CD4-positive, alpha-beta T cell treated with Interleukin-10 for 1 hour (primary cell): ENCODE measurements around the gene STEAP2.
"Not testable (repeated sequence)": the region's sequence is repeated elsewhere in the genome, so short reads cannot be mapped to it uniquely, and the experiment has no call there.

Experiments
- DNase-seq: peaks from one replicate; pipeline ENCODE4 v3.0.0-alpha.2; 2020

The STEAP2 gene

DNA sequence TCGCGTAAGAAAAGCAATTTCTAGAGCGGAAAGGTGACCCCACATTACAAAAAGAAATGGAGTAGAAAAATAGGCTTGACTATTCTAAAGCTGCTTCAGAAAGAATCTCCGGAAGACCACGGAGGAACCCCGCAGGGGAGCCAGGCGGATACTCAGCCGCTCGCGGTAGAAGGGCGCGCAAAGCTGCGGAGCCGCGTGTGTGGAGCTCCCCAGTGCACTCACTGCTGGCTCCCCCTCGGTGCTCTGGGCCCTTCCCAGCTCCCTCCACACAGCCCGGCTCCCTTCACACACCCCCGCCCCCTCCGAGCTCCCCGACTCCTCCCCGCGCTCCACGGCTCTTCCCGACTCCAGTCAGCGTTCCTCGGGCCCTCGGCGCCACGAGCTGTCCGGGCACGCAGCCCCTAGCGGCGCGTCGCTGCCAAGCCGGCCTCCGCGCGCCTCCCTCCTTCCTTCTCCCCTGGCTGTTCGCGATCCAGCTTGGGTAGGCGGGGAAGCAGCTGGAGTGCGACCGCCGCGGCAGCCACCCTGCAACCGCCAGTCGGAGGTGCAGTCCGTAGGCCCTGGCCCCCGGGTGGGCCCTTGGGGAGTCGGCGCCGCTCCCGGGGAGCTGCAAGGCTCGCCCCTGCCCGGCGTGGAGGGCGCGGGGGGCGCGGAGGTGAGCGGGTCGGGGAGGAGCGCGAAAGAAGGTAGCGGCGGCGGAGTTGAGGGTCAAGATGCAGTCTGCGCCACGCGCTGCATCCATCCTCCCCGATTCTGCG is at the start of gene STEAP2:
TSS of gene STEAP2 (plus strand) at position 350 of the 758 bp plus-strand sequence. CDS start 13,343 bp downstream, outside the sequence.
- no peak for DNase-seq

GRCh38 chr7:90163534-90163933 is 48.0 kb upstream of the STEAP2 start:
- no peak for DNase-seq

DNA sequence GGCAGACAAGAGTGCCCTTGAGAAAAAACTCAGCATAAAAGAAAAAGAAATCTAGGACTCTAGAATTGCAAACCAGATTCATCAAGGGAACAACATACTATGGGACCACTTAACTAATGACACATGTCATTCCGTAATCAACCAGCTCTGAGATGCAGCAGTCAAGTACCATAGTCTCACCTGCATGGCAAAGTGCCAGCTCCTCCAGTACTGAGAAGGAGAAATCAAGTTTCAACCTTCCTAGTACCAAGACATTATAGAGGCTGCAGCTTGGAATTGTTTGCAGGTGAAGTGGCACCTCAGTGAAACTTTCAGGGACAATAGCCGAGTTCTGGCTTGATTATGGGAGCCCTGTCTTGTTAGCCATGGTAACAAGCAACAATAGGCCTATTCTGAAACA is 45.8 kb upstream of the STEAP2 start:
- DNase-seq: no peak

GRCh38 chr7:90166153-90166552 is 45.4 kb upstream of the STEAP2 start:
- no peak for DNase-seq

GRCh38 chr7:90167361-90167760 is 44.2 kb upstream of the STEAP2 start:
- no peak for DNase-seq

- no peak for DNase-seq
Observed at GRCh38 chr7:90169891-90170290, 41.6 kb upstream of the STEAP2 start.

- no peak for DNase-seq
Observed at GRCh38 chr7:90172121-90172520, 39.4 kb upstream of the STEAP2 start.

GRCh38 chr7:90172624-90173023 is 38.9 kb upstream of the STEAP2 start:
- no peak for DNase-seq

GRCh38 chr7:90173127-90173844 is 38.3 kb upstream of the STEAP2 start:
- no peak for DNase-seq

- DNase-seq: no peak
Observed at GRCh38 chr7:90175667-90176066, 35.9 kb upstream of the STEAP2 start.

GRCh38 chr7:90176195-90176594 is 35.3 kb upstream of the STEAP2 start:
- DNase-seq: no peak

GRCh38 chr7:90178166-90178565 is 33.4 kb upstream of the STEAP2 start:
- DNase-seq: no peak

- DNase-seq: no peak
Observed at GRCh38 chr7:90178679-90179278, 32.8 kb upstream of the STEAP2 start.

DNA sequence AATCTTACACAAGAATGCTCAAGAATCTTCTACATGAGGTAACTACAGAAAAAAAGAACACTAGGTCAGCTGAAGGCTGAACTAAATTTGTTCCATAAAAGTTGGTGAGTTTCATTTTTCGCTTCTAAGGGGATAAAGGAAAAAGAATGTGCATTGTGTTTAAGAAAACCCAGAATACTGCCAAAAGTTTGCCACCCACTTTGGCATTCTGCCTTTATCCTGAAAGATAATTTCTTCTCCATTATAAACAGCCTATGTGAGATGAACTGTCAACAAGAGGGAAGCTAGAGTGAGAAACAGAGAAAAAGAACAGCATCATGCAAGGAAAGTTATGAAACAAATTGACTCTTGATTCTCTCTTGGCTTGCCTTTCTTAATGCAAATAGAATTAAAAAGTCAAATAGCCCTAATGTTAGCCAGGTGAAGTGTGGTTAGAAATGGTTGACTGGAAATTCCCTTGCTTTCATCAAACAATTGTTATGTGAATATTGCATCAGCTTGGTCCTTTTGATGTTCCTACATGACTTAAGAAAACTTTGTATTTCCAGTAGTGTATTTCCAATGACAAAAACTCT is 31.4 kb upstream of the STEAP2 start:
- no peak for DNase-seq

- no peak for DNase-seq
Observed at GRCh38 chr7:90180649-90181048, 30.9 kb upstream of the STEAP2 start.

GRCh38 chr7:90181485-90181884 is 30.1 kb upstream of the STEAP2 start:
- DNase-seq: no peak

GRCh38 chr7:90186290-90186689 is 25.2 kb upstream of the STEAP2 start:
- not testable (repeated sequence) for DNase-seq

DNA sequence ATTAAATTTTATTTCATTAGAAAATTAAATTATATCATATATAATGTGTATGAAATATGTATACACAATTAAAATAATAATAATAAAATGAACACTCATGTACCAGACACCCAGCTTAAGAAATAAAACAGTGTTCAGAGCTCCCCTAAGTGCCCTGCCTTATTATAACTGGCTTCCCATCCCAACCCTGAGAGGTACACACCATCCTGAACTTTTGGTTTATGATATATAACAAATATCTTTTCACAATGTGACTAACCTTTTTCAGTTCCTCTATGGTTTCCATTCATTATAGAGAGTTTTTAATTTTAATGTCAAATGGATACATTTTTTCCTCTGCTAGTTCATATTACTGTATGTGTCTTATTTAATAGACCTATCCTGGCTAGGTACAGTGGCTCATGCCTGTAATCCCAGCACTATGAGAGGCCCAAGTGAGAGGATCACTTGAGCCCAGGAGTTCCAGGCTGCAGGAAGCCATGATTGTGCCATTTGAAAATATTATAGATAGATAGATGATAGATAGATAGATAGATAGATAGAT is 24.0 kb upstream of the STEAP2 start:
- no peak for DNase-seq

GRCh38 chr7:90188281-90188680 is 23.3 kb upstream of the STEAP2 start:
- DNase-seq: no peak

DNA sequence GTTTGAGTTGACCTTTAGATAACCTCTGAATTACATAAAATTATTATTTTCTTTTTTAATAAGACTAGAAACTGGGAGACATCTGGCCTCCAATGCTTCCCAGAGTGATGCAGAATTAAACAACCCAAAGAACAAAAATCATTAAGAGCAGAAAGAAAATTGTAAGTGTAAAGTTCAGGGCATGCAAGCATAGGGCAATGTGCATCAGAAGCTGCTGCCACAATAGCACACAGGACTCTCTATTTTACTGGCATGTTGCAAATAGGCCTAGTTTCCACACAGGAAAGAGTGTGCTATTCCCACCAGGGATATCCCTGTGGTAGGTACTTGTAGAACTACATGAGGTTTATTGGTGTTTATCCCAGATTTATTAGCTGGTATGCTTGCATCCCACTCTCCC is 20.5 kb upstream of the STEAP2 start:
- DNase-seq: no peak

DNA sequence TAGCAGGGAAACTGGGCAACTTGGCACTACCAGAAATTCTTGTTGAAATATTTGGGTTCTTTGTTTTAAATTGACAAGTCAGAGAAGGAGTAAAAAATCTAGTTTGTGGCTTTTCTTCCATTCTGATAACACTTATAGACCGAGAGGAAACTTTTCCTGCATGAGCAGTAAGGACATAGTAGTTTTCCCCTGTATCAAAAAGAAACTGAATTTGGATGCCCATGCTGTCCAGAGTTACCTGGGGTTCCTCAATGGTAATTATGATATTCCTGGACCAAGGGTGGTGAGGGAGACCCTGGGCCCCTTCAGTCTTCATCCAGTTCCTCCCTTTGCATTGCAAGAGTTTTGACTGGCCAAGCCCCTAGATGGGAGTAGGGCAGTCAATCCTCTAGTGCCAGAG is 19.9 kb upstream of the STEAP2 start:
- DNase-seq: no peak

GRCh38 chr7:90192876-90193750 is 18.4 kb upstream of the STEAP2 start:
- DNase-seq: no peak
